HG02642 (cell line): ENCODE results near the gene KCNQ2.

Experiments
- ATAC-seq: cut with Tn5 transposase; IDR thresholded peaks from one replicate; pipeline ENCODE4 v1.9.1; 2021; ENCODE audit warnings: mild to moderate bottlenecking; ENCODE audit not compliant: unreplicated experiment, poor library complexity

The KCNQ2 gene

GRCh38 chr20:63409066-63409833 is 63.2 kb downstream of the KCNQ2 start:
- ATAC-seq = no peak

GRCh38 chr20:63408684-63409046 is 63.8 kb downstream of the KCNQ2 start:
- no peak for ATAC-seq

- no peak for ATAC-seq
Measured at GRCh38 chr20:63407928-63408683, 64.3 kb downstream of the KCNQ2 start.

- ATAC-seq = no peak
Measured at GRCh38 chr20:63406617-63407245, 65.7 kb downstream of the KCNQ2 start.

- no peak for ATAC-seq
Measured at GRCh38 chr20:63406011-63406410, 66.4 kb downstream of the KCNQ2 start.

- ATAC-seq = no peak
Measured at GRCh38 chr20:63405102-63405730, 67.2 kb downstream of the KCNQ2 start.

- ATAC-seq = no peak
Measured at GRCh38 chr20:63404129-63405085, 68.0 kb downstream of the KCNQ2 start.

GRCh38 chr20:63403403-63404105 is 68.9 kb downstream of the KCNQ2 start:
- no peak for ATAC-seq

GRCh38 chr20:63402860-63403220 is 69.6 kb downstream of the KCNQ2 start:
- ATAC-seq = no peak

GRCh38 chr20:63402181-63402859 is 70.1 kb downstream of the KCNQ2 start:
- ATAC-seq = no peak

GRCh38 chr20:63401384-63402110 is 70.9 kb downstream of the KCNQ2 start:
- no peak for ATAC-seq

GRCh38 chr20:63400486-63401210 is 71.8 kb downstream of the KCNQ2 start:
- ATAC-seq = no peak

- no peak for ATAC-seq
Measured at GRCh38 chr20:63399596-63400375, 72.7 kb downstream of the KCNQ2 start.

- no peak for ATAC-seq
Measured at GRCh38 chr20:63398744-63399514, 73.5 kb downstream of the KCNQ2 start.

GRCh38 chr20:63397946-63398450 is 74.5 kb downstream of the KCNQ2 start:
- ATAC-seq = no peak
